Activated CD4-positive, alpha-beta T cell treated with anti-CD3 and anti-CD28 coated beads for 1 hour (primary cell): ENCODE data around the gene SHISA4.
"Not testable (repeated sequence)": the region's sequence is repeated elsewhere in the genome, so short reads cannot be mapped to it uniquely, and the experiment has no call there.

Source experiments
- DNase-seq: peaks from one replicate; pipeline ENCODE4 v3.0.0-alpha.2; 2020

The SHISA4 gene

DNA sequence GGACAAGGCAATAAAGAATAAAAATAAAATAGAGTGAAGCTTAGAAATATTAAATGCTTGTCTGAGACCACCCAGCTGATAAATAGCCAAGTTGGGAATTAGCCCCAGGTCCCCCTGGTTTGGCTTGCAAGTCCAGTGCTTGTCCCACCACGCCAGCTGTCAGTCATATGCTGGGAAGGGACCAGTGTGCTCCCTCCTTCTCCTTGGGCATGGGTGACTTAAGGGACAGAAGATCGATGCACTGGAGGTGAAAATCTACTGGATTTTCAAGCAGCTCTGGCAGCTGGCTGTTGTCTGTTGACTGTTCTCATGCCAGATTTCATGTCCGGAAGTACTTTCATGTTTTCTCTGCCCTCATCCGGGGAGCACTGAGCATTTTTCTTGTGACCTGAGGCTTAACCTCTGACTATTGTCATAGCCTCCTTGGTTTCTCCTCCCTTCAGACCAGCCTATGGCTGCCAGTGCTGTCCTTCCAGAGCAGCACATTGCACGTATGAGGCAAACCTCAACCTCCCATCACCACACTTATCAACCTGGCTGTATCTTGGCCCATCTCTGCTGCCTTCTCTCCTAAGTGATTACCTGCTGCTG is 45.2 kb downstream of the SHISA4 start:
- DNase-seq = no peak

GRCh38 chr1:201937624-201938213 is 49.0 kb downstream of the SHISA4 start:
- DNase-seq = no peak

GRCh38 chr1:201938440-201939035 is 49.8 kb downstream of the SHISA4 start:
- no peak for DNase-seq

GRCh38 chr1:201939148-201939547 is 50.5 kb downstream of the SHISA4 start:
- no peak for DNase-seq

DNA sequence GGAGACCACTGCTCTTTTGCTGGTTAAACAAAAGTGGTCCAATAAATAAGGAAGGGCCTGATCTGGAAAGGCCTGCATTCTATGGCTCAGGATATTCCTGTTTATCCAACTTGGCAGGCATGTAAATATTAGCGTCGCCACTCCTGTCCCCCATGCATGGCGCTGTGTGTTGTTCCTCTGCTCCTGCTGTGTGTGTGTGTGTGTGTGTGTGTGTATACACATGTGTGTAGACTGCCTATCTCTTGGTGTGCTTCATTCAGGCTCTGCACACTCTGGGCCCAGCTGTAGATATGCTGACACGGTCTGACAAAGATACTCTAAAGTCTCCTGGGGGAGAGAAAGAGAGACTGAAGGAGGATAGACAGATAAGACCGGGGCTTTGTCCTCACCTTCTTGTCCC is 50.9 kb downstream of the SHISA4 start:
- no peak for DNase-seq

GRCh38 chr1:201940316-201940715 is 51.6 kb downstream of the SHISA4 start:
- DNase-seq = not testable (repeated sequence)

DNA sequence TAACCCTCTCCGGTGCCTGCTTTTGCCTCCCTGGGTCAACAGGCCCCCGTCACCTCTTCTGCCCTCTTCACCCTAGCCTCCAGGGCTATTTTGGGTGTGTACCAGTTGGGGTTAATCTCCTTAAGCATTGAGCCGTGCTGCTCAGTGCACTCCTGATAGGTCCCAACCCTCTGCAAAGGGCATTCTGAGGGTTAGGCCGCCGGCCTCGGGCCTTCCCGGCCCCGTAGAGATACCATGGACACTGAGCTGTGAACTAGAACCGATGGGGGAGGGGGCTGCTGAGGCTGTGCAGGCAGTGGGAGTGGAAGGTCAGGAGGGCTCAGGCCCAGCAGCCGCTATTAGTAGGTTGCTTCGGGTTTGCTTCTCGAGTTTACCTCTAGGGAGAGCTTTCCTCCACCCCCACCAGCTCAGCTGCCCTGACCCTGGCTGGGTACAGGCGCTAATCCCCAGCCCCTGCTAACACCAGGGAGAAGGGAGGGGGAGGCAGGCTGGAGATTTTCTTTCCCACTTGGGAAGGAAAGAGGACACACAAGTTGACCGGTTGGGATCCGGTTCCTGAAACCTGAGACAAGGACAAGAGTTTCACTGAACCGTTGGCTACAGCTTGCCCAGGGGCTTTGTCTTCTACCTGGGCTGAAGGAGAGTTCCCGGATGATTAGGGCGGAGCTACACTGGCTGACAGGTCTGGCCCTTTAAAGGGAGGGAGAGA is 52.9 kb downstream of the SHISA4 start:
- DNase-seq = no peak

DNA sequence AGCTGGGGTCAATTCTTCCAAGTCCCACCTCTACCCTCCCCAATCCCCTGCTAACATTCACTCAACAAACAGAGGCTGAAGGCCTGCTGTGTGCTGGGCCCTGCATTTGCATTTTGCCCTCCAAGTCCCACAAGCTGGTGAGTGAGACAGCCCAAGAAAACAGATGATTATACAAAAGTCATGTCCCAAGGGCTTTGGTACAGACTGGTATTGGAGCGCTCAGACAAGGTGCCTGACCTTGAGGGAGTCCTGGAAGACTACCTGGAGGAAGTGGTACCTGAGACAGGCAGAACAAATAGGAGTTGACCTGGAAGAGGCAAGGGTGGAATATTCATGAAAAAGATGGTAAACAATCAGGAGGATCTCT is 53.4 kb downstream of the SHISA4 start:
- DNase-seq = no peak
